HG03575 (cell line): ENCODE data around the gene ATP8A2.

ENCODE experiments used
- ATAC-seq: cut with Tn5 transposase; IDR thresholded peaks from one replicate; pipeline ENCODE4 v1.9.1; 2021; ENCODE audit not compliant: unreplicated experiment, insufficient number of reproducible peaks, low FRiP score; ENCODE audit errors: extremely low read depth

The ATP8A2 gene

DNA sequence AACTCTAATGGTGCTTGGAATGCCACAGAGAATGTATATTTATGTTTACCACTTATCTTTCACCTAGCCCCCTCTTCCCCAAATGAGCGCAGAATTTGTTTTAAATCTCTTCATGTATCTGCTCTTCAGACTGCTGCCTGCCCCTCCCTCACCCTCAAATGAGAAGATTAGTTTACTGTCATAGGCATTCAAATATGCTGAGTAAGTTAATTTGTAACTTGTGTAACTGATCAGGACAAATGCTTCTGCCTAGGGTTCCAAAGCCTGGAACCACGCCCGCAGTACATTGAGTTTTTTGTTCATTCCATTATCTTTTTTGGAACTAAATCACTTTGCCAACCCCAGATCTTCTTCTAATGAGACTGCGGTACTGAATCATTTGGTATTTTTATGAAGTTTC, 74.5 kb downstream of the ATP8A2 start:
- no peak for ATAC-seq

DNA sequence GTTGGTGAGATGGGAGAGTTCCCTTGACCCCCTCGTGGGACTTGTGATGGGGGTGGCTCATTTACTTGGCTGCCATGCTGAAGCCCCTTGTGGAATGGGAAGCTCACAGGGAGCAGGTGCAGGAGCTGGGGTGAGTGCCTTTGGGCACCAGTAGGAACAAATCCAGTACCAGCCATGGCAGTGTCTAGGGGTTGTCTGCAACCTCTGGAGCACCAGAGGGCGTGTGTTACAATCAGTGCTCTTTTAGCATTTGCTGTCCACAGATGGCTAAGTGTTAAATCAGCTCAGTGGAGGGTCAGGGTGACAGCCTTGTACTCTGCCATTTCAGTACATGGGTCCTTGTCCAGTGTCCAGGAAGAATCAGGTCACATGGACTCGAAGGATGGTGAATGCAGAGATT, 75.6 kb downstream of the ATP8A2 start:
- ATAC-seq: no peak

DNA sequence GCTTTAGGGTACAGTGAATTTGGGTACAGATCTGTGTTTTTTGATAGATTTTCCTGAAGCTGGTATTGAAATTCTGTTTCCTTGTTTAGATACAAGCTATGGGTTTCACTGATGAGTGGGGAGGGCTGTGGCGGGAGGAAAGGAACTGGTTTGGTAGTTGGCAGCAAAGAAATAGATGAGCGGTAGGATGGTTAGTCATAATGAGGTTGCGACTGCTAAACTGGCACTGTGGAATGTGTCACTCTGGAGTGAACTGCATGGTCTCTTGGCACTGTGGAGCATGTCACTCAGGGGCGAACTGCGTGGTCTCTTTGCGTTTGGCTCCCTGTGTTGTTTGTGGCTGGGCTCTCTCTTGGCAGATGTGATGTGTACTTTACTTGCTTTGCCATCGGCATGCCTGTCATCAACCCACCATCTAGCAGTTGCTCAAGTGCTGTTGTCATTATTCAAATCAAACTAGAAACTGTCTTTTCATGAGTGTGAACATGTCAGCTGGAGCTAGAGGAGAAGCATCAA, 82.1 kb downstream of the ATP8A2 start:
- ATAC-seq: no peak

DNA sequence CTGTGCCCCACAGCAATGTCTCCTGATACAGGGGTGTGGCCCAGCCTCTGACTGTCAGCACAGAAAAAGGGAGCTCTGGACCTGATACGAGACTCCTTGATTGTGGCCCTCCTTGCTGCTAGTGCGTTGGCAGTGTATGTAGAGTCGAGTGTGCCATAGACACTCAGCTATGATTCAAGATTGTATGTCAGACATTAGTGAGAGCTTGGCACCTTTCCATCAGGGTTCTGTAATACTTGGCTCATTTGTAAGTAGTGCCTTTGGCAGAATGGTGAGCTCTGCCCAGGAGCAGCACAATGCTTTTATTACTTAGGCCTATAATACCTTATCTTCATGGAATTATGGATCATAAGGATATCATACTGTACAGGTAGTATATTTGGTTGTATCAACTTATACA, 83.4 kb downstream of the ATP8A2 start:
- ATAC-seq: no peak

DNA sequence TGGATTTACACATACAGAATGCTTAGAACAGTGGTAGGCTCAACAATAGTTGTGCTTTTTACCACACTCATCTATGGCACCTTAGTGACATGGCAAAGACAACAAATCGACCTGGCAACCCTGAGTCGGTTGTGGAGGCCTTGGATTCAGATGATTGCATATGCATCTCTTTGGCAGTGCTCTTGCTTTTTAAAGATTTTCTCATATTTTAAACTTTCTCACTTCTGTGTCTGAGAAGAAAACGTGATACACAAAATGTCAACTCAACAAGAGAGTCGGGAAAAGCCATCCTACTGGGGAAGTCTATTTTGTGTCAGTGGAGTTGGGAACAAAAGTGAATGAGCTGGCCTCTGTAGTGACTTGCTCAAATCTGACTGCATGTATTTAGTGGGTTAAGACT, 85.8 kb downstream of the ATP8A2 start:
- no peak for ATAC-seq

DNA sequence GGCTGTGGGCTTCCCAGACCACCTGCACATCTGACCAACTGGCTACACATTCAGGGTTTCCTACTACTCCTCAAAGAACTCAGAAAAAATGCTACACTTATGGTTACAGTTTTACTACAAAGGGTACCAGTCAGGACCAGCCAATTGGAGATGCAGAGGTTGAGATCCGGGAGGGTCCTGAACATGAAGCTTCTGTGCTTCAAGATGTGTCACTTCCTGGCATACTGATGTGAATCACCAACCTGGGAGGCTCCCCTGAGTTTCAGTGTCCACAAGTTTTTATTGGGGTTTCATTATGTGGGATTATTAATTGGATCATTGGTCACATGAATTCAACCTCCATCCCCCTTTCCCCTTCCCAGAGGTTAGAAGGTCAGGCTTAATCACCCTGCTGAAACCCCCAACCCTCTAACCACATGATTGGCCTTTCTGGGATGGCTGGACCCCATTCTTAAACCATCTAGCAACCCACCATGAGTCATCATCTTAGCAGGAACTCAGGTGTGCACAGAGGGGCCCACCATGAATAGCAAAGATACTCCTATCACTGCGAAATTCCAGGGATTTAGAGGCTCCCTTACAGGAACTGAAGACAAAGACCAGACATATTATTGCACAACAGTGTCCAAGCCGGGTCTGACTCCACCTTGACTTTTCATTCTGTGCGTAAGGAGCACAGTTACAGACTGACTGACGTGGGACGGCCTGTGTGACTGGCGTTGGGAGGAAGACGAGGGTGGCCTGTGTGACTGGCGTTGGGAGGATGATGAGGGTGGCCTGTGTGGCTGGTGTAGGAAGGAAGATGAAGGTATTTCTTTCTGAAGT, 90.7 kb downstream of the ATP8A2 start:
- ATAC-seq: no peak

DNA sequence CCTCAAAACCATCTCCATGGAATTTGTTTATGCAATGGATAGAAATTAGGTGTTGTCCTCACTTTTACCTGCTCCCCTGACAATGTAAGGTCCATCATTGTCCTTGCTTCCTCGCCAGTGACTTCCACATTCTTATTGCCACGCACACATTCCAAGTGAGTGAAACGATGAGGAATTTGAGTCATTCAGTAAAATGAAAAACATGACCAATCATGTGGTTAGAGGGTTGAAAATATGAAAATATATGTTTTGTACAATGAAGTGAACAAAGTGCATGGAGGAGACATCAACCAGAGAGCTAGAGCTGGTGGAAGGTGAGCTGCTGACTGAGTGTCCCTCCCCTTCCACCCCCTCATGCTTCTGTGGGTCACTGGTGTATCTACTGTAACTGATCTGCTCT, 91.7 kb downstream of the ATP8A2 start:
- no peak for ATAC-seq

DNA sequence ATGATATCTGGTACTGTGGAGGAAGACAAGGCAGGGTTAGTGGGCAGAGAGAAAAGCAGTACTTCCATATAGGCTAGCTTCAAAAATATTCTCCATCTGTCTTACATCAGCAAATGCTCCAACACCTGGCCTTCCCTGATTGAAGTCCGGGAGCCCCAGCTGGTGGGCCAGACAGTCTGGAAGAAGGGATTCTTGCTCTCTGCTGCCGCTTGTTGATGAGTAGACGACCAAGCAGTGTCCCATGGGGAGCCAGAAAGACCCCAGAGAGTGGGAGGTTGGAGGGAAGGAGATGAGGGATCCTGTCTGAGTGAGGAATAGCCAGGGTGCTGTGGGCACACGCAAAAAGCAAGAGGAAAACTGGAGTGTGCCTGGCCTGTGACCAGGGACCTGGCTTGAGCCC, 95.1 kb downstream of the ATP8A2 start:
- no peak for ATAC-seq

DNA sequence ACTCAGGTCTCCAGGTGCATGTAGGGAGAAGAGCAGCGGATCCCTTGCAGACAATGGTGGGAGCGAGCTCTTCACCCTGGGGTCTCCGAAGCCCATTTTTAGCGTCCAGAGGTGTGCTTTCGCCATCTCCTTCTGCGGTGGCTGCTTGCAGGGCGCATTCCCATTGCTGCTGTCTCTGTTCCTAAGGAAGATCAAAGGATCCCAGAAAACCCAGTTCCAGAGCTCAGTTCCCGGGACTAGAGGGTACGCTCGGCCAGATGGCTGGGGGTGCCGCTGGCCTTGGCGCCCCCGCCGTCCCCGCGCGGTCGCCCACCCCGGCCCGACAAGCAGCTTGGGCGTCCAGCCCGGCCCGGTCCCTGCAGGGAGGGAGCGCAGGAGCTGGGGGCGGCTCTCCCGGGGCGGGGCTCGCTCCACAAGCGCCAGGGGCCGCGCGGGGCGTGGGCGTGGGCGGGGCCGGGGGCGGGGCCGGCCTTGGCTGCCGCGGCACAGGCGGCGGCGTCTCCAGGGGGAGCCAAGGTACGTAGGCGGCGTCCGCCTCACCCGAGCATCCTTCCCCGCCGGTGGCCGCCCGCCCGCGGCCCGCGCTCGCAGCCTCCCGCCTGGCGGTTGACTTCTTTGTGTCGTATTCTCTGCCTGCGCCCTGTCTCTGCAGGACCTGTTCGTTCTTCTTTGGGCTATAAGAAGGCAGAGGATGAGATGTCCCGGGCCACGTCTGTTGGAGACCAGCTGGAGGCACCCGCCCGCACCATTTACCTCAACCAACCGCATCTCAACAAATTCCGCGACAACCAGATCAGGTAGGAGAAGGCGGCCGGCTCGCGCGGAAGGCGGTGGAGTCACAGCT, 96.8 kb downstream of the ATP8A2 start:
- ATAC-seq: no peak

DNA sequence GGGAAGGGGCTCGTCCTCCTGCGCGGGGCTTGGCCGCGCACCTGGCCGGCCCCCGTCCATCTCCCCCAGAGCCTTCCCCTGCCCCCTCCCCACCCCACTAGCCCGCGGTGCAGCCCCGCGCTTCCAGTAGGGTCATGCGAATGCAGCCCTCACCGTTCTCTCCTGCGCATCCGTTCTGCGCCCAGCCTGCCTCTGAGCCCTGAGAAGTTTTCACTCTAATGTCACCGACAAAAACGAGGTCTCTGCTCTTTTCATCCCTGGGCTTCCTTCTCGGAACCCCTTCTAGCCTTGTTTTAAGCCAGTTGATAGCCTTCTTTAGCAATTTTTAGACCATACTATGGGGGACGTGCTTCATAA, 97.4 kb downstream of the ATP8A2 start:
- no peak for ATAC-seq

DNA sequence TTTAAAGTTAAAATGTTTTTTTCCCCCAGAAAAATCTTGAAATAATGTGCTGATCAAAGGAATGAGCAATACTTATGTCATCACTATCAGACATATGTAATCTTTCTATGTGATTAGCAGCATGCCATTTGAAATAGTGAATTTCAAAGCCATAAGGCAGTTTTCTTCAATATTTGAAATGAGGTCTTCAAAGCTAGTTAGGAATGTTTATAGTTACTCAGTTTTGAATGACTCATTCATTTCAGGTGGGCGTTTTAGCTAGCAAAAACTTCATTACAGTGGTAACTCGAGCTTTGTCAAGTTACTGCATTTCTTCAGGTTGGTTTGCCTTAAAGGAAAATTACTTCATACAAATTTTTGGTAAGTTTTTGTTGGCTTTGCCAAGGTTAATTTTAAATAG, 102.1 kb downstream of the ATP8A2 start:
- ATAC-seq: no peak

DNA sequence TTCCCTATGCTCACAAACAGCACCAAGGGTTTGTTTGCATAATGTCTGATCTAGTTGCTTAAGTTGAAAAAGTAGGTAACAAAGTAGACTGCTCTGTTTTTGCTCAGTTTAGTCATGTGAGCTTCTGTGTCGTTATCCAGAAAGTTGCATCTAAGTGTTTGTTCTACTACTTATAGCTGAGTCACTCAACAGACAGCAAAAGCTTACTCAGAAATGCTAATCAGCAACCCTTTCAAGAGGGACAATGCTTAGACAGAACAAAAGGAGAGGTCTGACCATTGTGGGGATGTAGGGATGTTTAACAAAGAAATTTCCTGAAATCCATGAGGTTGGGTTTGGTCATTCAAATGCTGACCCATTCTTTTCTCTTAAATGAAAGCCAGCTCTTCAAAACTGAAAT, 106.4 kb downstream of the ATP8A2 start:
- ATAC-seq: no peak

DNA sequence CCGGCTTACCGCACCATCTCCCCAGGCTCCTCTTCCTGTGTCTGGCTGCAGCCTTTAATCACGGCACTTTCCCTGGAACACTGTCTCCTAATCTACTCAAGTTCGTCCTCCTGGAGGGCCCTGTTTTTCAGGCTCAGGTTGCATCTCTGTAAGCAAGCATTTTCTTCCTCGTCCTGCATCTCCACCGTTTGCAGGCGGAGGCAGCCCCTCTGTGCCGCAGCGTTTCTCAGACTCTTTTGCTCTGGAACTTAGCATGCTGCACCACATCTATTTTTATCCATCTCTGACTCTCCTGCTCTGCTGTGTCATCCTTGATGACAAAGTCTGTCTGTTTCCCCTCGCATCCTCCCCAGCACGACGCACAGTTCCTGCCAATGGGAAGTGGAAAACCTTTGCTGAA, 117.5 kb downstream of the ATP8A2 start:
- no peak for ATAC-seq

DNA sequence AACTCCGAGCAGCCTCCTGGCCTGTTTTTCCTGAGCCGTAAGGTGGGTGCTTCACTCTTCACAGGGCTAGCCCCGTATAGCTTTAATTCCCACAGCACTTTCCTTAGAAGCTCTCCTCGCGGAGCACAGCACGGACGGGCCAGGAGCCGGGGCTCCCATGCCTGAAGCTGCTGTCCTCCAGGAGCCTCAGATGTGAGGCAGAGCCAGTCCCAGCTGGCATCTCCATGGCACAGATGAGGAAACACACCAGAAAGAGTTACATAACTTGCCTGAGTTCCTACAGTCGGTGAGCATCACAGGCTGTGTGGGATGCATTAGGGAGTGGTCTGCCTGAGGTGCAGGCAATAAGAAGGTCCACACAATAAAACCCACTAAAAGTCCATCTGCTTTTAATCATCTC, 118.5 kb downstream of the ATP8A2 start:
- no peak for ATAC-seq

DNA sequence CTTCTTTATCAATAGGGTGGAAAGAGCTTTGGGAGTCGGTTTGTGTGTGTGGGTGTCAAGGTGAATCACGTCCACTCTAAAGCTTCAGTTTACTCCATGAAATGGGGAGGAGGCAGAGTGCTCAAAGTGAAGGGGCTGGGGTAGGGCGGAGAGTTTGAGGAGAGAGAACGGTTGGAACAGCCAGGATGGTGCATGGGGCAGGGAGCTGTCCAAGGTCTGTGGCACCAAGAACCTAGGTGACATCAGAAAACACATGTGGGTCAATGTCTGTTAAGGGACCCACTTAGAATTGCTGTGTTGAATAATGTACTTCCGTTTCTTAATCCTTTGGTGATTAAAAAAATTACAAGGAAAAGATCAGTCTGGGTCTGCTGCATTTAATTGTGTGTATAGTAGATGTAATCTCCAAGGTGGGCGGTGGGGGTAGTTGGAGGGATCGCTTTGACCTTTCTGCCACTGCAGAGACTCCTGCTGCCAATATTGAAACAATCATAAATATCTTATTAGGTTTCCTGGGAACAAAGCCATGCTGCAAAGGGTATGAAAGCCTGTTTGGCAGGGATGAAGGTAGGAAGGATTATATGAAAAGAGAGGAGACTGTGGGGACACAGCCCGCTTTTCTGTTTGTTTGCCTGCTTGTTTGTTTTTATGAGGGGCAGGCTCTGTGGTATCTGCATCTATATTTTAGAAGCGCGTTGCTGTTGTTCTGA, 122.3 kb downstream of the ATP8A2 start:
- ATAC-seq: no peak

DNA sequence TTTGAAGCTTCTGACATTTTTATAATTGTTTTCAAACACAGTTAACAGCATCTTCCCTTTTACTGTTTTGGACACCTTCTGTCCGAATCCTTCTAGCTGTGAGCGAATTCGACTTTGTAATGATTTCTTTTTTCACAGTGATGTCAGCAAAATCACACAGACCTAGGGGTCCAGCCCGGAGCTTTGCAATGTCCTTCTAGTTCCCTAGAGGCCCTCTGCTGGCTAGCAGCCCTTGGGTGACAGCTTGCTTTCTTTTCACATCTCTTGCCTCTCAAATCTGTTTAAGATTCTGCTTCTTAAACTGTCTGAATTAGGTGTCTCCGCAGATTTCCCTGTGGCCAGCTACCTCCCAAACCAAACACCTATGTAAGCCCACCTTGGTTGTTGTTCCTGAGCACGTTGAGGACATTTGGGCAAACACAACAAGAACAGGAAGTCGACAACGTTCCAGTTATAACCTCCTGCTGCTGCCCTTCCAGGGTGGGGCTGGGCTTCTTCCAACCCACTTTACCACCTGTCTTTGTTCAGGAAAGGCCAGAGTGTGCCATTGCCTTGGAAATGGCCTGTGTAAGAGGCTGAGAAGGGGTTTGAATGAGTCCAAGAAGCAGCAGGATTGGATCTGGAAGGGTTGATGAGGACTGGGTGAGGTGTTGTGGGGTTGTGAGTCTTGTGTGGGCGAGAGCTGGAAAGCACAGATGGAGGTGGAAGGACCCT, 123.1 kb downstream of the ATP8A2 start:
- ATAC-seq: no peak

DNA sequence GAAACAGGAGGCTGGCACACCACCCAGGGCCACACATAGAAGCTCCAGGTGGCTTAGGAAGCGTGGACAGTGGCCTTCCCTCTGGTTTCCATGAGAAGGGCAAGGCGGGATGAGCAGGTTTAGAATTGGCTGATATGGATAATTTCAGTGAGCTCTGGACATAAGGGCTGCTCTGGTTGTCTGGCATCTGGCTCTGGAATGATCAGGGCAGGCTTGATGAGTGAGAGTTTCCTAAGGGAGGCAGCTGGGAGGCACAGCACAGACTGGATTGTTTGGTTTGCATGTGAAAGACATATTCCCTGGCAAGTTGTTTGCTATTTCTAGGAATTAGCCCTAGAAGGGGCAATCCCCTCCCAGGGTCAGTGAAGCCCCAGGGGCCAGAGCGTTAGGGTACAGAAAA, 129.5 kb downstream of the ATP8A2 start:
- ATAC-seq: no peak

DNA sequence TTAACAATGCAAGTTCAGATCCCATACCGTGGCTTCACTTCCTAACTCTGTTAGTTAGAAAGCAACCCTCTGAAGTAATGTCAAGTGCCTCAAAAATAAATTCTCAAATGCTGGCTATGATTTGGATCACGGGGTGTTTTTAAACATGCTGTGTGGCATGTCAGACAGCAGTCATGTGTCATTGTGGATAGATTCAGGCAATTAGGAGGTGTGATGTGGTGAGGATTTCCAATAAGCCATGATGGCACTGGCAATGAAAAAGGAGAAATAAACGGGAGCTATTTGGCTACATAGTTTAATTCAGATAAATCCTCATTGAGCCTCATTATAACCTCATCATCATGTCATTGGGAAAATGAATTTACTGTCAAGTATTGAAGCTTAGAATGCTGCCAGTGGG, 130.3 kb downstream of the ATP8A2 start:
- no peak for ATAC-seq

DNA sequence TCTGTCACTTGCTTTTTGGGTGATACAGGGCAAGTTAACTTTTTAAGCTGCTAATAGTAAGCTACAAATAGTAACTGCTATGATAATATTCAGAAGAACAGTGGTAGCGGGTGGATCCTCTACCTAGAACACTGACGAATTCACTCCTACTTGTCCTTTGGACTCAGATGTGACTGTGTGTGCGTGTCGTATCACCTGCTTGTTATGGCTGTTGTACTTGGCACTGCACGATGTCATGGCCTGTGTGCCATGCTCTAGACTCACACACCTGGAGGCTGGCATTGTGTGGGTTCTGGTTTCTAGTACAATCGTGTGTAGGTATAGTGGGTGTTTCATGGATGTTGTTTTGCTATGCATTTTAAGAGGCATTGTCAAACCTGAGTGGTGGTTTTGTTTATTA, 130.8 kb downstream of the ATP8A2 start:
- no peak for ATAC-seq
